ENCODE data around the gene RTN4R. TPM values are rescaled to one million over a fixed set of nuclear protein-coding genes. Genes with fewer than 3 reads are reported as not detected.

Gene RTN4R
- total RNA-seq, 1 experiment from 2014 or later = 16.3 TPM

GRCh38 chr22:20217563-20217962 lies 50.6 kb downstream of the RTN4R start:
- TF ChIP-seq CTCF (IDR thresholded peaks at IDR 0.05) (no peak), REST (IDR thresholded peaks at IDR 0.05; ENCODE audit: insufficient read depth in 1 of 2, low read depth in 2 of 2, low read length in 1 of 2) (no peak), POLR2AphosphoS5 (IDR thresholded peaks at IDR 0.05; ENCODE audit: low read depth, low read length) (no peak), SIN3A (IDR thresholded peaks at IDR 0.05; ENCODE audit: borderline replicate concordance, insufficient read depth, low read depth, low read length) (no peak)
- BruUV-seq (replicated peaks) = no TSS peak
- ATAC-seq (no peak), DNase-seq (ENCODE audit: low read depth, low spot score) (no peak)
- no peaks in the 10 kb centered on the region for H3K36me3 ChIP-seq (ENCODE audit: control insufficient read depth, insufficient read depth, low read length)
- no peak overlapping the region for H3K4me3 ChIP-seq (ENCODE audit: low read depth in 2 of 2, low read length in 2 of 2)
- H3K4me1 ChIP-seq (ENCODE audit: control insufficient read depth, insufficient read depth, low read length) = no peaks in the 10 kb centered on the region
- H3K27ac ChIP-seq (ENCODE audit: low read length) = no peak overlapping the region
- intact Hi-C loops (cut with micrococcal nuclease; ENCODE audit: unreplicated experiment) (no loop called here), in situ Hi-C loops (cut with HindIII; ENCODE audit: low pct_unique_long_range_greater_than_20kb, low sequenced_read_pairs) (no loop called here)
- no peaks in the 10 kb centered on the region for H3K9me3 ChIP-seq (ENCODE audit: control insufficient read depth, insufficient read depth, low read depth, low read length)
- POLR2A ChIA-PET = no interaction called here
- H3K27me3 ChIP-seq (ENCODE audit: control insufficient read depth, insufficient read depth, low read length) = no peaks in the 10 kb centered on the region
- CTCF ChIA-PET = no interaction called here

GRCh38 chr22:20216863-20217499 lies 51.1 kb downstream of the RTN4R start:
- no TSS peak for BruUV-seq (replicated peaks)
- no peak overlapping the region for H3K27ac ChIP-seq (ENCODE audit: low read length)
- no peaks in the 10 kb centered on the region for H3K4me1 ChIP-seq (ENCODE audit: control insufficient read depth, insufficient read depth, low read length)
- H3K9me3 ChIP-seq (ENCODE audit: control insufficient read depth, insufficient read depth, low read depth, low read length) = no peaks in the 10 kb centered on the region
- CTCF ChIA-PET = no interaction called here
- intact Hi-C loops (cut with micrococcal nuclease; ENCODE audit: unreplicated experiment) = no loop called here
- H3K36me3 ChIP-seq (ENCODE audit: control insufficient read depth, insufficient read depth, low read length) = no peaks in the 10 kb centered on the region
- in situ Hi-C loops (cut with HindIII; ENCODE audit: low pct_unique_long_range_greater_than_20kb, low sequenced_read_pairs) = no loop called here
- H3K27me3 ChIP-seq (ENCODE audit: control insufficient read depth, insufficient read depth, low read length) = no peaks in the 10 kb centered on the region
- TF ChIP-seq TCF7L2 (IDR thresholded peaks at IDR 0.05; ENCODE audit: low read depth, low read length) = no peak
- no peak for TF ChIP-seq POLR2AphosphoS5 (IDR thresholded peaks at IDR 0.05; ENCODE audit: low read depth, low read length)
- TF ChIP-seq REST (IDR thresholded peaks at IDR 0.05; ENCODE audit: insufficient read depth in 1 of 2, low read depth in 2 of 2, low read length in 1 of 2) = no peak
- no peak for TF ChIP-seq CTCF (IDR thresholded peaks at IDR 0.05)
- no peak for TF ChIP-seq SIN3A (IDR thresholded peaks at IDR 0.05; ENCODE audit: borderline replicate concordance, insufficient read depth, low read depth, low read length)
- H3K4me3 ChIP-seq (ENCODE audit: low read depth in 2 of 2, low read length in 2 of 2) = no peak overlapping the region
- no peak for DNase-seq (ENCODE audit: low read depth, low spot score)
- POLR2A ChIA-PET = no interaction called here
- ATAC-seq = no peak

All from Panc1 (cell line).